GM18519 (cell line): ENCODE measurements around the gene L3MBTL2.

ENCODE experiments used
- ATAC-seq: cut with Tn5 transposase; IDR thresholded peaks from one replicate; pipeline ENCODE4 v1.9.1; 2021; ENCODE audit warnings: mild to moderate bottlenecking, moderate library complexity; ENCODE audit not compliant: unreplicated experiment, low FRiP score

L3MBTL2 gene

DNA sequence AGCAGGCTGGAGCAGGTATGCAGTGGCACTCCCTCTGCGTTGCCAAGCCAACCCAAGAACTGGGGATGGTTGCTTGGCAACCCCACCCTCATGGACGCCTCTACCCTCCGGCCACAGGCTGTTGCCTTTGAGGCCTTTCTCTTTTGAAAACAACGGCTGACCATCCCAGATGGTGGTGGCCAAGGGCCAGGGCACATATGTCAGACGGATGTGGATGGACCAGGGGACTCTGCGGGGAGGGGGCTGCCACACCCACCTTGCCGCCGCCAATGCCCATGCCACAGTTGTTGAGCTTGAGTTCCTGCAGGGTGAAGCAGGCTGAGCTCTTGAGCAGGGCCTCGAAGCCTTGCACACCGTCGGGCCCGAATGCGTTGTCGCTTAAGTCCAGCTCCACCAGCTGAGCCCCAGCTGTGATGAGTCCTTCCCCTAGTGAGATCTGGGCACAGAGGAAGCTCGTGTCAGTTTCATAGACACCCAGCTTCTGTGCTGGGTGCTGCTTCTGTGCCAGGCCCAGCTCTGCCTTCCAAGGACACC is 59.4 kb downstream of the L3MBTL2 start:
- no peak for ATAC-seq

DNA sequence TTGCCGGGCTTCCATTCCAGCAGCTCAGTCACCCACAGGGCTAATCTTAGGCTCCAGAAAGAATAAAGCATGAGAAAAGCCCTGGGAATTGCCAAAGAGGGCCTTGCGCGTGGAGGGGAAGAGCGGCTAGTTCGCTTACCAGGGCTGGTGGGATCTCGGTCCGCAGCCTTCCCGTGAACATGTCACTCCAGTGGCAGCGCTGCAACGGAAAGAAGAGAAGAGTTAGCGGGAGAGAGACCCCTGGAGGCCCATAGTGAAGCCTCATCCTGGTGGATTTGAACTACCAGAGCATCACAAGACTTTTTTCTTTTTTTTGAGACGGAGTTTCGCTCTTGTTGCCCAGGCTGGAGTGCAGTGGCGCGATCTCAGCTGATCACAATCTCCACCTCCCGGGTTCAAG is 62.8 kb downstream of the L3MBTL2 start:
- ATAC-seq: no peak

DNA sequence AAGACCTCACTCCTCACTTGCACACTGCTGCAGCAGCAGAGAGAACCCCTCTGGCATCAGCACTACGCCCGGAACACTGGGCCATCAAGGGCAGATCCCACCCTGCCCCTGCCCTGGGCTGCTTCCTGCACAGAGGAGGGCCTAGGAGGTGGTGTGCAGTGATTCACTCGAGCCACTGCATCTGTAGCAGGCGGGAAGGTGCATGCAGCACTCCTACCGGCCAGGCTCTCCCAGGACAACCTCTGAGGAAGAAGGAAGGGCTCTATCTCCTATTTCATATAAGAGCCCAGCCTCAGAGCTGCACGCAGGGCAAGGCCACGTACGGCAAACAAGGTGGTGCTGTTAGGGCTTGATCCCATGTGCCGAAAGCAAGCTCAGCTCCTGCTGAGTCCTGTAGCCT is 66.7 kb downstream of the L3MBTL2 start:
- no peak for ATAC-seq

DNA sequence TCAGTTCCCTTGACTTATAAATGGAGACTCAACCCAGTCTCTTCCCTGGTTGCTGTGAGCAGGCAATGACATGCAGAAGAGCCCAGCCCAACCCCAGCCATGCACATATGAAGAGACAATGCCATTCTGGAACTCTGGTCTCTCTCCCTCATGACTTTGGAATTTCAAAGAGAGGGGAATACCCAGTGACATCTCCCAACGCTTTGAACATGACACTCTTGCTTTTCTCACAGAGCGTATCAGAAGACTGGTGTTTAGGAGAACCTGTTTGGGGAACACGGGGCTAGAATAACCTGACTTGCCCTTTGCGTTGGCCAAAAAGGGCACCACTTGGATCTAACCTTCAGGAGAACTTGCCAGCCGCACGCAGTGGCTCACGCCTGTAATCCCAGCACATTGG is 68.0 kb downstream of the L3MBTL2 start:
- ATAC-seq: no peak

DNA sequence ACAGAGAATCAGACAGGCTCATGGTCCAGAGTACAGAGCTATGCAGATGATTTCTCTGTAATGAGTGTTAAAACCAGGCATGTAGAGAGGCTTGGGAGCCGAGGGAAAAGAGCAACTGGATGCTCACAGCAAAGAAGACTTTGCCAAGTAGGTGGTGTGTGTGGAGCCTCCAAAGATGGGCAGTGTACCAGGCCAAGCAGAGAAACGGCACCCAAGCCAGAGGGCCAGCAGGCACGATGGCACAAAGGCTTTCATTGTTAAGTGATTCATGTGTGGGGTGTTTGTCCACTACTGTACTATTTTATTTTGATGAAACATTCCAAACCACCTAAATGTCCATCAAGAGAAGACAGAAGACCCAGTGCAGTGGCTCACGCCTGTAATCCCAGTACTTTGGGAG is 69.7 kb downstream of the L3MBTL2 start:
- no peak for ATAC-seq

DNA sequence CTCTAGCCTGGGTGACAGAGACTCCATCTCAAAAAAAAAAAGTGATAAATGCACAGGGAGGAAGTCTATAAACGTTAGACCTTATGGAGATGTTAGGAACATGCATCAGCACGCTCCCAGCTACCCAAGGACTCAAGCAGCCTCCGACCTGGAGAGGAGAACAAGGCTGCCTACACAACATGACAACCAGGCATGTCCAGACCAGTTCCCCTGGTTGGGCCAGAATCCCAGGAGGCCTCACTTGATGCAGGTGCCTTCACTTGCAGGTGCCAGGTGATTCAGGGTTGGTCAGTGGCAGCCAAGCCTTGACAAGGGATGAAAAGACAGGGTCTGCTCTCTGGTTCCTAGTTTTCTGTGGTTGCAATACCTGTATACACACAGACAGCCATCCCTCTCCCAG is 75.0 kb downstream of the L3MBTL2 start:
- ATAC-seq: no peak

DNA sequence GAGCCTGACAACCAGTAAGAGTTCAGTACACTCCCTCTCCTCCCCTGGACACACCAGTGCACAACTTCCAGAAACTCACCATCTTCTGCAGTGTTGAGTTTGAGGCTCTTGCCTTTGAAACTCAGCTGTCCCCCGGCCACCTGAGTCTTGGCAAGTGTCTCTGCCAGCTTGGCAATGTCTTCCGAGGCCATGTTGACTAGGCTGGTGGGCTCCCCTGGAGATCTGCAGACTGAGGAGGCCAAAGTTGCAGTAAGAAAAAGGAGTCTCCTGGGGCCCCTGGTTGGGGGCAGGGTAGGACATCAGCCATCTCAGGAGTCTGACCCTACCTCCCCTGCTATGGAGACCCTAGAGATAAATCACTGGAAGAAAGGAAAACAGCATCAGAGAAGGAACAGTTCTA is 75.7 kb downstream of the L3MBTL2 start:
- no peak for ATAC-seq
